Epithelial cell of proximal tubule (primary cell): ENCODE results near the gene VAC14. TPM values are rescaled to one million over a fixed set of nuclear protein-coding genes. Genes with fewer than 3 reads are reported as not detected.

Experiments used
- DNase-seq: peaks from one replicate; pipeline ENCODE4 v3.0.0-alpha.2; 2011; ENCODE audit warnings: low read depth
- H3K4me3 ChIP-seq: 2 replicates; pipeline ENCODE4 v1.5.1; 2011; ENCODE audit warnings: low read depth, mild to moderate bottlenecking, low read length
- total RNA-seq: library from RNA; depleted of rRNA; stranded (reverse); fragments of >200 nt; gene quantifications from 2 replicates; pipeline ENCODE4 v1.2.3, GENCODE V29; 2015
- TF ChIP-seq, protein P1 (sequence below): conservative IDR thresholded peaks from 2 replicates; pipeline ENCODE4 v1.5.1; 2012; ENCODE audit warnings: low read depth, mild to moderate bottlenecking, low read length

The VAC14 gene
- total RNA-seq, 1 donor from 2014 or later: 32.5 TPM

DNA sequence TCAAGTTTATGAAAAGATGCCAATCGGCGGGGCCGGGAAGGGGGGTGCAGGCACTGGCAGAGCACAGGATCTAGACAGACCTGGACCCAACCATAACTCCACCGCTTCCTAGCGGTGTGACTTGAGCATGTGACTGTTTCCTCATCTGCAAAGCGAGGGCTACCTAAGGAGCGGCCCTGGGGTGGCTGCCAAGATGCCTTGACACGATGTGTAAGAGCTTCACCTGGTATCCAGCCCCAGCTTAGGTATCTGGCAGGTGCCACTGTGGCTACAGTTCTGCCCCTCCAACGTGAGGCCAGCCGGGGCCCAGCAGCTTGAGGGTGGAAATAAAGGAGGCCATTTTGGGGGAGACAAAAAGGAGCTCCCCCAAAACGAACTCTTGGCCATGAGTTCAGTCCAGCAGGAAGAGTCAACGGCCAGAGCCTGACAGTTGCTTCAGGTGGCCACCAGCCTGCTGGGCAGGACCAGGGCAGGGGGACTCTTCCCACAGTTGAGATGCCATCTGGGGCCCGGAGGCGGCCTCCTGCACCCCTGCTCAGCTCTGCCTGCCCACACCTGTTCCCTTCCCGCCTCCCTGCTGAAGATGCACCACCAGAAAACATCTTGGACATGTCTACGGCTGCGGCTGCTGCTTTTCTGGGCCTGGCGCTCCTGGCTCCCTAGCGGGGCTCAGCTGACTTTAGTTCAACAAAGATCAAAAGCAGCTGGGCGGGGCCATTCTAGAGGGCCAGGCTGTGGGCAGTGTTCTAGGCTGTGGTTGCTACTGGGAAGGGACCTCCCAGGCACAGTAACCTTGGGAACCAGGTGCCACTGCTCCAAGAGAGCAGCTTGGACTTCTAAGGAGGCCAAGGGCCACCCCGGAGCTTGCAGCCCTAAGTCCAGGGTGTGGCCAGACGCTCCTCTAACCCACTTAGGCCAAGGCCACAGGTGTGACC, 111.7 kb downstream of the VAC14 start:
- H3K4me3 ChIP-seq: no peak overlapping the region
- no peak for DNase-seq
- TF ChIP-seq, protein P1, sequence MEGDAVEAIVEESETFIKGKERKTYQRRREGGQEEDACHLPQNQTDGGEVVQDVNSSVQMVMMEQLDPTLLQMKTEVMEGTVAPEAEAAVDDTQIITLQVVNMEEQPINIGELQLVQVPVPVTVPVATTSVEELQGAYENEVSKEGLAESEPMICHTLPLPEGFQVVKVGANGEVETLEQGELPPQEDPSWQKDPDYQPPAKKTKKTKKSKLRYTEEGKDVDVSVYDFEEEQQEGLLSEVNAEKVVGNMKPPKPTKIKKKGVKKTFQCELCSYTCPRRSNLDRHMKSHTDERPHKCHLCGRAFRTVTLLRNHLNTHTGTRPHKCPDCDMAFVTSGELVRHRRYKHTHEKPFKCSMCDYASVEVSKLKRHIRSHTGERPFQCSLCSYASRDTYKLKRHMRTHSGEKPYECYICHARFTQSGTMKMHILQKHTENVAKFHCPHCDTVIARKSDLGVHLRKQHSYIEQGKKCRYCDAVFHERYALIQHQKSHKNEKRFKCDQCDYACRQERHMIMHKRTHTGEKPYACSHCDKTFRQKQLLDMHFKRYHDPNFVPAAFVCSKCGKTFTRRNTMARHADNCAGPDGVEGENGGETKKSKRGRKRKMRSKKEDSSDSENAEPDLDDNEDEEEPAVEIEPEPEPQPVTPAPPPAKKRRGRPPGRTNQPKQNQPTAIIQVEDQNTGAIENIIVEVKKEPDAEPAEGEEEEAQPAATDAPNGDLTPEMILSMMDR: no peak

DNA sequence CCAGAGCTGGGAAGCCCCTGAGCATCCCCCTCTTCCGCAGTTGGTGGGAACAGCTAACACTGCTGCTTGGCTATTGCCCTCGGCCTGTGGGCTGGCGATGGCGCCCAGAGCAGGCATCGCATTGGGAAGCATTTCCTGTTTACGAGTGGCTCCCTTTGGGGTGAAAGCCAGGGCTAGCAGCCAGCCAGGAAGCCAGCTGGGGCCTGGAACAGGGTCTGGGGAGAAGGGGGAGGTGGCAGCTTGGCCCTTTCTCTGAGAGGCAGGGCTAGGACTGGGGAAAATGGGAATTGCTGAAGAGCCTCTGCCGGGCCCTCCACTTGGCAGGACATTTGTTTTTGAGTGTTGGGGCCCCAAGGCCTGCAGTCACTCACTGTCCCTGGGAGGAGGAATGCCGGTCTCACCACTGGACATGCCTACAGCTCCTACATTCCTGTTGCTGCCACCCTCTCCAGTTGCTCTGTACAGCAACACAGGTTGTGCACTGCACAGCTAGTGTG, 112.7 kb downstream of the VAC14 start:
- H3K4me3 ChIP-seq: no peak overlapping the region
- DNase-seq: no peak
- TF ChIP-seq, protein P1: no peak

- no peak overlapping the region for H3K4me3 ChIP-seq
- DNase-seq: no peak
- TF ChIP-seq, protein P1: no peak
These were observed 113.2 kb downstream of the VAC14 start for GRCh38 chr16:70687671-70688245.

DNA sequence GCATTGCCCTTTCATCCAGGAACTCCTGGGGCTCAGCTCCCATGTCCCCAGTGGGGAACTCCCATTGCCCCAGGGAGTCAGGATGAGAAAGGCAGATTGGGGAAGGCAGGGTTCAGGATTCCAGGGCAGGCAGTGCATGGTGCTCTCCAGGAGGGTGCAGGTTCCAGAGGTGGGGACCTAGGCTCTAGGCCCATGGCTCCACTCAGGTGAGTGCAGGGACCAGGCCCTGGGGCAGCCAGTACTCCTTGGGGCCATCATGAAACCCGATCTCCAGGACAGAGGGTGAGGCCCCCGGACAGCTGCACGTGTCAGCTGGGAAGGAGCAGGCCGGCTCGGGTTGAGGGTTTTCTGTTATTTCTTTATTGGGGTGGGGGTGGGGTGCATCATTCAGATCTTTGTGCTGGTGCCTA, 113.9 kb downstream of the VAC14 start:
- TF ChIP-seq, protein P1: no peak
- no peak for DNase-seq
- no peak overlapping the region for H3K4me3 ChIP-seq

DNA sequence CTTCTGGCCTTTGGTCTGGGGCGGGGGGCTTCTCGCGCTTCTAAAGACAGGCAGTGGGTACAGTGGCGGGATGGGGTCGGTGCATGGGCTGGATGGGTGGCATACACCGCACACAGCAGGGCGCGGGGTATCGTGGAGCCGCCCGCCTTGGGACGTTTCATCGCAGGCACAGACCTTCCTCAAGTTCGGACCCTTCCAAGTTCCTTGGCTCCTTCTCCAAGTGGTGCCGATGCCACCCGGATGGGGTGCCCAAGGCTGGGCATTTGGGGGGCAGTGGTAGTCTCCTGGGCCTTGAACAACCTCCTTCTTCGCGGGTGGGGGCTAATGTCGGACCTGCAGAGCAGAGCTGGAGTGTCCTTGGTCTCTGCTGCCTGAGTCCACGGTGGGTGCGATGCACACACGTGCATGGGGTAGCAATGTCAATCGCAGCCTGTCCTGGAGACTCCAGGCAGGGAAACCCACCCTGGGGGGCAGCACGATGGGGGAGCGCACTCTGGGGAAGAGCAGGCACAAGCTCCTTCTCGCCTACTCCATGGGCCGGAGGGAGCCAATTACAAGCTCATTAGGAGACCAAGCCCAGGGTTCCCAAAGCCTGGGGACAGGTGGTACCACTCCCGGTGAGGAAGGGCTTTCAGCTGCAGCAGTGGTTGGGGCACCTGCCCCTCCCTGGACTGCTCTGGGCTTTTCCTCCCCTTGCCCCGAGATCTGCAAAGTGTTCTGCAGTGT, 114.4 kb downstream of the VAC14 start:
- TF ChIP-seq, protein P1: no peak
- no peak for DNase-seq
- H3K4me3 ChIP-seq: peak overlapping the region; percentile 40

- TF ChIP-seq, protein P1: no peak
- no peak for DNase-seq
- H3K4me3 ChIP-seq: peak within 1 kb of the TSS; percentile 84
These were observed 115.0 kb downstream of the VAC14 start, which contains the start of gene MTSS2 for GRCh38 chr16:70685938-70686375. MTSS2 (minus strand) TSS chr16:70686053; CDS start chr16:70685791, 262 bp downstream.
